Calu3 (cell line): ENCODE measurements around the gene TM7SF2. TPM values are rescaled to one million over a fixed set of nuclear protein-coding genes. Genes with fewer than 3 reads are reported as not detected.
A peak's percentile ranks its signal among the peaks of the same experiment; 100 is the strongest.

Experiments used
- BruUV-seq: library from RNA; stranded (reverse); fragments of 400-500 nt; replicated peaks from 2 replicates; lab custom pipeline; 2021; lab: Mats Ljungman, UMichigan
- CTCF ChIA-PET: fragments of 300-600 bp; sonication (Branson Sonifier 250); formaldehyde crosslinking; loops from one replicate; lab custom pipeline; 2022; ENCODE audit warnings: antibody characterized with exemption; lab: Charles Lee
- DNase-seq: peaks from one replicate; pipeline ENCODE4 v3.0.0; 2022
- H3K27ac Mint-ChIP-seq: one replicate; pipeline ENCODE4 v1.8.0; 2022; ENCODE audit warnings: mixed read lengths; ENCODE audit not compliant: unreplicated experiment
- H3K27me3 Mint-ChIP-seq: one replicate; pipeline ENCODE4 v1.8.0; 2022; ENCODE audit warnings: mixed read lengths; ENCODE audit not compliant: unreplicated experiment
- H3K36me3 Mint-ChIP-seq: one replicate; pipeline ENCODE4 v1.8.0; 2022; ENCODE audit warnings: mild to moderate bottlenecking, moderate library complexity, mixed read lengths; ENCODE audit not compliant: insufficient read depth, unreplicated experiment
- H3K4me1 Mint-ChIP-seq: one replicate; pipeline ENCODE4 v1.8.0; 2022; ENCODE audit warnings: mild to moderate bottlenecking, low read depth, mixed read lengths; ENCODE audit not compliant: unreplicated experiment
- H3K4me3 Mint-ChIP-seq: one replicate; pipeline ENCODE4 v1.8.0; 2022; ENCODE audit warnings: mild to moderate bottlenecking, low read depth, moderate library complexity, mixed read lengths; ENCODE audit not compliant: unreplicated experiment
- H3K9me3 Mint-ChIP-seq: one replicate; pipeline ENCODE4 v1.8.0; 2022; ENCODE audit warnings: low read depth, mixed read lengths; ENCODE audit not compliant: unreplicated experiment
- intact Hi-C: fragments of 100-400 bp; cut with micrococcal nuclease; formaldehyde crosslinking; loops from one replicate; pipeline ENCODE4 v1.10.0; 2022; ENCODE audit not compliant: unreplicated experiment
- total RNA-seq: library from RNA; stranded (reverse); gene quantifications from 2 replicates; pipeline ENCODE4 v1.2.3, GENCODE V29; 2022
- TF ChIP-seq, protein P1 (sequence below): fragments of 200-600 bp; IDR thresholded peaks from one replicate; pipeline ENCODE4 v1.8.0; 2022; ENCODE audit warnings: antibody characterized with exemption; ENCODE audit not compliant: unreplicated experiment

The TM7SF2 gene
- total RNA-seq, 1 experiment from 2014 or later, result 41.2 TPM

- Mint-ChIP-seq H3K36me3 (peaks cover 74% of the 10 kb centered on the region), H3K27me3 (no peaks in the 10 kb centered on the region), H3K4me1 (peaks cover 34% of the 10 kb centered on the region), H3K27ac (peak overlapping the region; percentile 79), H3K4me3 (peak overlapping the region; percentile 81), H3K9me3 (no peaks in the 10 kb centered on the region)
- CTCF ChIA-PET, result interaction anchor here (0.8 to 1.4 kb wide), 3 partner anchors 9 to 69 kb away, joined by 3 to 6 read pairs (median 5); partner anchors contain the start of genes CAPN1, FAU and MRPL49
- no TSS peak for BruUV-seq
- intact Hi-C loops, result loop anchor here (5.0 to 10.0 kb wide), 2 partner anchors 70 to 268 kb away; partner anchors contain the start of genes CAPN1 and CDC42BPG
- TF ChIP-seq, protein P1, sequence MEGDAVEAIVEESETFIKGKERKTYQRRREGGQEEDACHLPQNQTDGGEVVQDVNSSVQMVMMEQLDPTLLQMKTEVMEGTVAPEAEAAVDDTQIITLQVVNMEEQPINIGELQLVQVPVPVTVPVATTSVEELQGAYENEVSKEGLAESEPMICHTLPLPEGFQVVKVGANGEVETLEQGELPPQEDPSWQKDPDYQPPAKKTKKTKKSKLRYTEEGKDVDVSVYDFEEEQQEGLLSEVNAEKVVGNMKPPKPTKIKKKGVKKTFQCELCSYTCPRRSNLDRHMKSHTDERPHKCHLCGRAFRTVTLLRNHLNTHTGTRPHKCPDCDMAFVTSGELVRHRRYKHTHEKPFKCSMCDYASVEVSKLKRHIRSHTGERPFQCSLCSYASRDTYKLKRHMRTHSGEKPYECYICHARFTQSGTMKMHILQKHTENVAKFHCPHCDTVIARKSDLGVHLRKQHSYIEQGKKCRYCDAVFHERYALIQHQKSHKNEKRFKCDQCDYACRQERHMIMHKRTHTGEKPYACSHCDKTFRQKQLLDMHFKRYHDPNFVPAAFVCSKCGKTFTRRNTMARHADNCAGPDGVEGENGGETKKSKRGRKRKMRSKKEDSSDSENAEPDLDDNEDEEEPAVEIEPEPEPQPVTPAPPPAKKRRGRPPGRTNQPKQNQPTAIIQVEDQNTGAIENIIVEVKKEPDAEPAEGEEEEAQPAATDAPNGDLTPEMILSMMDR, result peak; percentile 85
- peak; percentile 72 for DNase-seq
Measured at GRCh38 chr11:65112546-65113360, 1.1 kb downstream of the TM7SF2 start.

- peaks cover 34% of the 10 kb centered on the region for H3K4me1 Mint-ChIP-seq
- H3K36me3 Mint-ChIP-seq, result peaks cover 79% of the 10 kb centered on the region
- peak overlapping the region; percentile 79 for H3K27ac Mint-ChIP-seq
- no peaks in the 10 kb centered on the region for H3K27me3 Mint-ChIP-seq
- no peak for DNase-seq
- CTCF ChIA-PET, result interaction anchor here (0.8 to 1.0 kb wide), 2 partner anchors 9 to 68 kb away, joined by 3 to 5 read pairs; partner anchors contain the start of genes CAPN1, FAU and MRPL49
- BruUV-seq, result no TSS peak
- H3K9me3 Mint-ChIP-seq, result no peaks in the 10 kb centered on the region
- TF ChIP-seq, protein P1, result no peak
- H3K4me3 Mint-ChIP-seq, result peak overlapping the region; percentile 81
- intact Hi-C loops, result loop anchor here (5.0 to 10.0 kb wide), 2 partner anchors 69 to 269 kb away; partner anchors contain the start of genes CAPN1 and CDC42BPG
Measured at GRCh38 chr11:65113361-65113756, 1.7 kb downstream of the TM7SF2 start.

GRCh38 chr11:65113839-65114238 is 2.2 kb downstream of the TM7SF2 start:
- Mint-ChIP-seq H3K9me3 (no peaks in the 10 kb centered on the region), H3K4me1 (peaks cover 37% of the 10 kb centered on the region), H3K36me3 (peaks cover 84% of the 10 kb centered on the region), H3K27ac (peak overlapping the region; percentile 79), H3K27me3 (no peaks in the 10 kb centered on the region), H3K4me3 (peak overlapping the region; percentile 81)
- intact Hi-C loops, result loop anchor here (5.0 to 10.0 kb wide), 2 partner anchors 68 to 269 kb away; partner anchors contain the start of genes CAPN1 and CDC42BPG
- no peak for DNase-seq
- TF ChIP-seq, protein P1, result no peak
- BruUV-seq, result TSS peak; percentile 28
- CTCF ChIA-PET, result no interaction called here

- Mint-ChIP-seq H3K27ac (no peak overlapping the region), H3K4me1 (peaks cover 40% of the 10 kb centered on the region), H3K9me3 (no peaks in the 10 kb centered on the region), H3K27me3 (no peaks in the 10 kb centered on the region), H3K36me3 (peaks cover 90% of the 10 kb centered on the region), H3K4me3 (no peak overlapping the region)
- CTCF ChIA-PET, result interaction anchor here (0.6 kb wide), 1 partner anchor 161 kb away, joined by 7 read pairs; no protein-coding TSS in a partner anchor
- intact Hi-C loops, result loop anchor here (5.0 to 10.0 kb wide), 3 partner anchors 68 to 327 kb away; partner anchors contain the start of genes CAPN1 and CDC42BPG
- DNase-seq, result no peak
- TF ChIP-seq, protein P1, result no peak
- no TSS peak for BruUV-seq
Measured at GRCh38 chr11:65114538-65115171, 3.0 kb downstream of the TM7SF2 start.
